T-cell (primary cell): ENCODE data around the gene CLEC20A. TPM values are rescaled to one million over a fixed set of nuclear protein-coding genes. Genes with fewer than 3 reads are reported as not detected.

Experiments used
- ATAC-seq, 4 experiments: fragments of 200-7000 bp in 3 of 4; fragments of 150-1000 bp in 1 of 4; cut with Tn5 transposase; replicated peaks in 1 of 4; 1 replicate in 3 of 4; 2 replicates in 1 of 4; pipeline ENCODE4 v1.10.0; 2021; ENCODE audit warnings: moderate library complexity in 3 of 4, mild to moderate bottlenecking in 2 of 4, moderate number of reproducible peaks in 1 of 4
- CTCF ChIA-PET, 2 donors: fragments of 300-600 bp; sonication (Branson Sonifier 250); formaldehyde crosslinking; loops; one replicate each; lab custom pipeline; 2022; ENCODE audit warnings: antibody characterized with exemption in 2 of 2; lab: Charles Lee
- POLR2A ChIA-PET, 2 donors: fragments of 300-600 bp; sonication (Branson Sonifier 250); formaldehyde crosslinking; loops; one replicate each; lab custom pipeline; 2022; ENCODE audit warnings: antibody characterized with exemption in 2 of 2; lab: Charles Lee
- DNase-seq, 35 experiments: peaks; one replicate each; pipeline versions ENCODE4 v3.0.0 to v3.0.0-alpha.2; 2013 to 2023
- H3K27ac ChIP-seq: one replicate; pipeline ENCODE4 v1.5.1; 2013; ENCODE audit warnings: low read length
- H3K27me3 ChIP-seq, 2 experiments: replicated peaks in 1 of 2; 1 replicate in 1 of 2; 2 replicates in 1 of 2; pipeline versions ENCODE4 v1.6.1 to v1.7.0; 2013; ENCODE audit warnings: low read length in 1 of 2, mixed read lengths in 1 of 2; ENCODE audit not compliant: control insufficient read depth in 2 of 2, insufficient read depth in 2 of 2; ENCODE audit errors: extremely low read depth in 1 of 2
- H3K36me3 ChIP-seq, 2 donors: 1 replicate in 1 of 2; 2 replicates in 1 of 2; pipeline versions ENCODE4 v1.6.1 to v1.7.0; 2013; ENCODE audit warnings: low read length in 1 of 2; ENCODE audit not compliant: control insufficient read depth in 2 of 2, insufficient read depth in 1 of 2; ENCODE audit errors: extremely low read depth in 1 of 2
- H3K4me1 ChIP-seq, 2 experiments: 1 replicate in 1 of 2; 2 replicates in 1 of 2; pipeline versions ENCODE4 v1.6.1 to v1.7.0; 2013; ENCODE audit warnings: low read length in 2 of 2, mixed read lengths in 1 of 2; ENCODE audit not compliant: insufficient read depth in 2 of 2, control insufficient read depth in 1 of 2; ENCODE audit errors: extremely low read depth in 1 of 2
- H3K4me3 ChIP-seq, 2 donors: 1 replicate in 1 of 2; 2 replicates in 1 of 2; pipeline versions ENCODE4 v1.5.1 to v1.7.0; 2013; ENCODE audit warnings: mild to moderate bottlenecking in 2 of 2, low read length in 1 of 2, moderate library complexity in 1 of 2; ENCODE audit not compliant: control insufficient read depth in 1 of 2; ENCODE audit errors: extremely low read depth in 1 of 2
- H3K9me3 ChIP-seq: 2 replicates; pipeline ENCODE4 v1.7.0; 2013
- H3K27ac Mint-ChIP-seq, 2 donors: one replicate each; pipeline ENCODE4 v1.8.0; 2020 to 2021; ENCODE audit warnings: mild to moderate bottlenecking in 2 of 2, mixed read lengths in 2 of 2
- H3K27me3 Mint-ChIP-seq, 2 donors: one replicate each; pipeline ENCODE4 v1.8.0; 2021 to 2022; ENCODE audit warnings: mixed read lengths in 2 of 2
- H3K36me3 Mint-ChIP-seq: one replicate; pipeline ENCODE4 v1.8.0; 2021; ENCODE audit warnings: mixed read lengths
- H3K4me1 Mint-ChIP-seq, 3 donors: one replicate each; pipeline ENCODE4 v1.8.0; 2020 to 2022; ENCODE audit warnings: mixed read lengths in 3 of 3, mild to moderate bottlenecking in 1 of 3
- H3K4me3 Mint-ChIP-seq, 3 donors: one replicate each; pipeline ENCODE4 v1.8.0; 2020 to 2022; ENCODE audit warnings: mild to moderate bottlenecking in 3 of 3, mixed read lengths in 3 of 3, moderate library complexity in 3 of 3
- H3K9me3 Mint-ChIP-seq, 3 donors: one replicate each; pipeline ENCODE4 v1.8.0; 2020 to 2022; ENCODE audit warnings: mixed read lengths in 3 of 3
- WGBS: methylation state at CpG from one replicate; pipeline ENCODE4 v1.1.5; 2013; ENCODE audit warnings: missing lambda C conversion rate; ENCODE audit not compliant: insufficient coverage; 5-methylcytosine and 5-hydroxymethylcytosine counted together
- total RNA-seq, 35 experiments: library from RNA in 6 of 35; stranded (reverse) in 6 of 35; fragments of 120-200 nt in 1 of 35; gene quantifications; one replicate each; pipeline versions ENCODE4 v1.2.1 to v1.2.4 and lab custom pipeline; 2013 to 2026

The CLEC20A gene
- total RNA-seq, 5 donors from 2014 or later (not counting 1 experiment from before 2014, with no cell fraction given): not detected

DNA sequence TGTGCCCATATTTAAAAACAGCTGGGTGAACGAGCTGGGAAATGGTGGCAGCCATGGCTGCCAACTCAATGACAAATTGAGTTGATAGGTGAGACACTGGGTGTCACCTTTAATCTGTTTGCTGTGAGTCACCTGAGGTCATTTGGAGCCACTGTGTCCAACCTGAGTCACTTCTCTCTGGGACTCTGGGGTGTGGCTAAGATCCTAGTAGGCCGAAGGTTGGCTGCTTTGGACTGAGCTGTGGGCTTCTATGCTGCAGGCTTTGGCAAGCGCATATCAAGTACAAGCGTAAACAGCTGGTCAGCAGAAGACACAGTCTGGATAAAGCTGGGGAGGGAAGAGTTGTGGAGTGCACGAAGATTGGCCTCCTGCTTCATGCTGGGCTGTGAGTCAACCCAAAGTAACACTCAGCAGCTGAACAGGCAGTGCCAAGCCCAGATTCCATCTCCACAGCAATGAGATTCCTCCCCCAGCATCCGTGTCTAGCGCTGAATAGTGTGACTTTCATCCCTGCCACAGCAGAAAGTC, 40.1 kb upstream of the CLEC20A start:
- Mint-ChIP-seq H3K4me1 (peaks cover 3 to 11% (median 9%) of the 10 kb centered on the region in 3 donors), H3K27ac (no peak overlapping the region), H3K9me3 (no peaks in the 10 kb centered on the region), H3K4me3 (no peak overlapping the region), H3K36me3 (no peaks in the 10 kb centered on the region), H3K27me3 (peaks cover 2 to 4% of the 10 kb centered on the region in 2 donors)
- H3K4me1 ChIP-seq: peaks cover 0 to 14% of the 10 kb centered on the region in 2 experiments
- no peak overlapping the region for H3K4me3 ChIP-seq
- DNase-seq (no peak), ATAC-seq (no peak)
- 88% methylated on average over 6 of the region's 7 CpGs for WGBS
- CTCF ChIA-PET: interaction anchor here in 1 of 2 donors (1.3 kb wide), 1 partner anchor 466 kb away, joined by 4 read pairs; no protein-coding TSS in a partner anchor
- no peak overlapping the region for H3K27ac ChIP-seq
- no peaks in the 10 kb centered on the region for H3K36me3 ChIP-seq
- H3K9me3 ChIP-seq: no peaks in the 10 kb centered on the region
- POLR2A ChIA-PET: no interaction called here
- H3K27me3 ChIP-seq: peaks cover 0 to 9% of the 10 kb centered on the region in 2 experiments

DNA sequence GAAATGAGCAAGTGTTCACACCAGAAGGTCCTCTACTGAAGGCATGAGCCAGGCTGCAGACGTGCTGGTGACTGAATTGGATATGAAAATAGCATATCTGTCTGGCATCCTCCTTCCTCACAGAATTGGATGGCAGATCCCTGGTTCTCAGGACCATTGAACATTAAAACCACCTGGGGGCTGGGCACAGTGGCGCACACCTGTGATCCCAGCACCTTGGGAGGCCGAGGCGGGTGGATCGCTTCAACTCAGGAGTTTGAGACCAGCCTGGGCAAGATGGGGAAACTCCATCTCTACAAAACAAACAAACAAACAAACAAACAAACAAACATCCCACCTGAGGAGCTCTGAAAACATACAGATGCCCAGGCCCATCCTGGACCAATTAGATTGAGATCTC, 39.6 kb upstream of the CLEC20A start:
- POLR2A ChIA-PET: no interaction called here
- Mint-ChIP-seq H3K9me3 (no peaks in the 10 kb centered on the region), H3K27ac (no peak overlapping the region), H3K4me1 (peaks cover 0 to 9% (median 9%) of the 10 kb centered on the region in 3 donors), H3K4me3 (no peak overlapping the region), H3K27me3 (peaks cover 2 to 4% of the 10 kb centered on the region in 2 donors), H3K36me3 (no peaks in the 10 kb centered on the region)
- Histone ChIP-seq H3K36me3 (no peaks in the 10 kb centered on the region), H3K27ac (no peak overlapping the region), H3K27me3 (peaks cover 0 to 10% of the 10 kb centered on the region in 2 experiments), H3K4me3 (no peak overlapping the region), H3K4me1 (peaks cover 0 to 9% of the 10 kb centered on the region in 2 experiments), H3K9me3 (no peaks in the 10 kb centered on the region)
- WGBS: 97% methylated on average over 4 of the region's 5 CpGs
- ATAC-seq (no peak), DNase-seq (no peak)
- CTCF ChIA-PET: interaction anchor here in 1 of 2 donors (0.8 to 1.3 kb wide), 2 partner anchors 217 to 467 kb away, joined by 3 to 4 read pairs; no protein-coding TSS in a partner anchor

DNA sequence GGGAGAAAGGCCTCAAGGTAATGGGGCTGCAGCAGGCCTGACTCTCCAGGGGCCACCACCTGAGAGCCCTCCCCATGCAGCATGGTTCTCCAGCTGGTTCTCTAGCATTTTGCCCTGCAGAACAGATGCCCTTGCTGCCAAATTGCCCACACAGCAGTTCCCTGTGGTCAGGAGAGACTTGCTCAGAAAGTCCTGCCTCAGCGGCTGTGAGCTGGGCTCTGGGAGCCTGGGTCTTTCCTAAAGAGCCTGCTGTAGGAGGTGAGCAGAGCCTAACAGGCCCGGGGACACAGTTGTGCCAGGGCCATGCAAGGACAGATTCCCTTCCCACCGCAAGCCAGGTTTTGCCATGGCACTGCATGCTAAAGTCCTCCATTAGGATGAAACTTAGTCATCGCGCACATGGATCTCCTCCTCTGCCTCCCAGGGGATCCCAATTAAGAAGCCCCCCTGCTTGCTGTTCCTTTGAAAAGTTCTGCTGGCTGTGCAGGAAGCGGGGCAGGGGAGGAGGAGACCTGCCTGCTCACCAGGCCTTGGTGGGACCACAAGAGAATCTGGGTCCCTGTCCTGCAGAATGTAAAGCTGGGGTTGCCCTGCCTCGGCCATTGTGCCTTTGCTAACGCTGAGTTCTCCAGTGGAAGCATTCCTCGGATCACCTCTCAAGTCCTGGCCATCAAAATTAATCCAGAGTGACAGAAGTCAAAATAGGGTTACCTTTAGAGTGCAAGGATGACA, 37.5 kb upstream of the CLEC20A start:
- DNase-seq (no peak), ATAC-seq (no peak)
- no peak overlapping the region for H3K27ac ChIP-seq
- H3K9me3 Mint-ChIP-seq: no peaks in the 10 kb centered on the region
- no peaks in the 10 kb centered on the region for H3K9me3 ChIP-seq
- peaks cover 0 to 10% of the 10 kb centered on the region in 2 experiments for H3K27me3 ChIP-seq
- peaks cover 0 to 7% of the 10 kb centered on the region in 2 experiments for H3K4me1 ChIP-seq
- CTCF ChIA-PET: interaction anchor here in 1 of 2 donors (0.7 to 4.3 kb wide), 3 partner anchors 15 to 471 kb away, joined by 3 to 21 read pairs (median 3); no protein-coding TSS in a partner anchor
- H3K27me3 Mint-ChIP-seq: peaks cover 2 to 4% of the 10 kb centered on the region in 2 donors
- H3K4me1 Mint-ChIP-seq: peaks cover 0 to 4% (median 3%) of the 10 kb centered on the region in 3 donors
- H3K4me3 Mint-ChIP-seq: no peak overlapping the region
- POLR2A ChIA-PET: no interaction called here
- no peaks in the 10 kb centered on the region for H3K36me3 ChIP-seq
- H3K27ac Mint-ChIP-seq: no peak overlapping the region
- 84% methylated on average over 6 of the region's 9 CpGs for WGBS
- no peak overlapping the region for H3K4me3 ChIP-seq
- no peaks in the 10 kb centered on the region for H3K36me3 Mint-ChIP-seq

- Mint-ChIP-seq H3K36me3 (no peaks in the 10 kb centered on the region), H3K4me3 (no peak overlapping the region), H3K27ac (no peak overlapping the region), H3K27me3 (peaks cover 2 to 4% of the 10 kb centered on the region in 2 donors), H3K9me3 (no peaks in the 10 kb centered on the region), H3K4me1 (peaks cover 0 to 4% (median 3%) of the 10 kb centered on the region in 3 donors)
- CTCF ChIA-PET: interaction anchor here (0.5 to 4.3 kb wide), 12 partner anchors 14 to 494 kb away, joined by 3 to 21 read pairs (median 4); no protein-coding TSS in a partner anchor
- no peak for DNase-seq
- Histone ChIP-seq H3K9me3 (no peaks in the 10 kb centered on the region), H3K4me1 (peaks cover 0 to 7% of the 10 kb centered on the region in 2 experiments), H3K36me3 (no peaks in the 10 kb centered on the region), H3K27ac (no peak overlapping the region), H3K4me3 (no peak overlapping the region), H3K27me3 (peaks cover 0 to 5% of the 10 kb centered on the region in 2 experiments)
- no peak for ATAC-seq
- POLR2A ChIA-PET: no interaction called here
- WGBS: 68% methylated on average over 3 of the region's 9 CpGs
These were observed 36.6 kb upstream of the CLEC20A start for GRCh38 chr1:178533121-178533946.

DNA sequence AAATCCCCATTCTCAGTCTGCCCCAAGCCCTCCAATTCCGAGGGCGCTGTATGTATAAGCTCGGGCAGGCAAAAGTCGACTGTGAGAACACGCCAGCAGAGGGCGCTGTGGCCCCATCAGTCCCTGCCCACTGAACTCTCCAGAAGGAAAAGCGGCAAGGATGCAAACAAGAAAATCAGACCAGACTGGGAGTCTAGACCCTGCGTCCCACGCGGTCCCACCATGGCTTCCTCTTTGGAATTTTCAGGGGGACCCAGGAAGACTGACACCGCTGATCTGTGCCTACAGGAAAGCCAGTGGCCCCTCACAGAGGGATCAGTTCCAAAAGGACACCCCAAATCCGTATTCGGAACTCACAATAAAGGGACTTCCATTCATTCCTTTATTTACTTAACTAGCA, 35.6 kb upstream of the CLEC20A start:
- ChIA-PET POLR2A (no interaction called here), CTCF (interaction anchor here (0.7 to 4.3 kb wide), 4 partner anchors 9 to 471 kb away, joined by 3 to 21 read pairs (median 6); no protein-coding TSS in a partner anchor)
- H3K4me3 ChIP-seq: no peak overlapping the region
- Mint-ChIP-seq H3K27ac (no peak overlapping the region), H3K36me3 (no peaks in the 10 kb centered on the region), H3K9me3 (no peaks in the 10 kb centered on the region), H3K4me3 (no peak overlapping the region), H3K4me1 (peaks cover 0 to 4% (median 3%) of the 10 kb centered on the region in 3 donors), H3K27me3 (peaks cover 0 to 2% of the 10 kb centered on the region in 2 donors)
- no peak overlapping the region for H3K27ac ChIP-seq
- H3K9me3 ChIP-seq: no peaks in the 10 kb centered on the region
- DNase-seq (peak in 34 of 35 experiments; percentile 36 to 85 (median 61)), ATAC-seq (peak; percentile 73 to 80 (median 75))
- H3K27me3 ChIP-seq: peaks cover 0 to 2% of the 10 kb centered on the region in 2 experiments
- WGBS: 3% methylated on average over 10 of the region's 13 CpGs
- H3K4me1 ChIP-seq: peaks cover 0 to 7% of the 10 kb centered on the region in 2 experiments
- no peaks in the 10 kb centered on the region for H3K36me3 ChIP-seq

GRCh38 chr1:178531887-178532286, 35.1 kb upstream of the CLEC20A start:
- peaks cover 0 to 7% of the 10 kb centered on the region in 2 experiments for H3K4me1 ChIP-seq
- no peak overlapping the region for H3K4me3 ChIP-seq
- 66% methylated on average over 9 of the region's 10 CpGs for WGBS
- no peak overlapping the region for H3K27ac ChIP-seq
- peaks cover 0 to 4% (median 3%) of the 10 kb centered on the region in 3 donors for H3K4me1 Mint-ChIP-seq
- peaks cover 0 to 2% of the 10 kb centered on the region in 2 donors for H3K27me3 Mint-ChIP-seq
- ChIA-PET POLR2A (no interaction called here), CTCF (interaction anchor here (0.7 to 4.3 kb wide), 4 partner anchors 9 to 471 kb away, joined by 3 to 21 read pairs (median 6); no protein-coding TSS in a partner anchor)
- H3K36me3 Mint-ChIP-seq: no peaks in the 10 kb centered on the region
- peaks cover 0 to 2% of the 10 kb centered on the region in 2 experiments for H3K27me3 ChIP-seq
- no peak overlapping the region for H3K27ac Mint-ChIP-seq
- ATAC-seq (peak in 1 of 4 experiments; percentile 26), DNase-seq (no peak)
- no peaks in the 10 kb centered on the region for H3K9me3 Mint-ChIP-seq
- no peaks in the 10 kb centered on the region for H3K36me3 ChIP-seq
- no peak overlapping the region for H3K4me3 Mint-ChIP-seq
- no peaks in the 10 kb centered on the region for H3K9me3 ChIP-seq
